ENCODE results near the gene PSMG2. TPM values are rescaled to one million over a fixed set of nuclear protein-coding genes. Genes with fewer than 3 reads are reported as not detected.

The PSMG2 gene, protein sequence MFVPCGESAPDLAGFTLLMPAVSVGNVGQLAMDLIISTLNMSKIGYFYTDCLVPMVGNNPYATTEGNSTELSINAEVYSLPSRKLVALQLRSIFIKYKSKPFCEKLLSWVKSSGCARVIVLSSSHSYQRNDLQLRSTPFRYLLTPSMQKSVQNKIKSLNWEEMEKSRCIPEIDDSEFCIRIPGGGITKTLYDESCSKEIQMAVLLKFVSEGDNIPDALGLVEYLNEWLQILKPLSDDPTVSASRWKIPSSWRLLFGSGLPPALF
- 80.6 and 82.2 TPM in 2 replicates for total RNA-seq

DNA sequence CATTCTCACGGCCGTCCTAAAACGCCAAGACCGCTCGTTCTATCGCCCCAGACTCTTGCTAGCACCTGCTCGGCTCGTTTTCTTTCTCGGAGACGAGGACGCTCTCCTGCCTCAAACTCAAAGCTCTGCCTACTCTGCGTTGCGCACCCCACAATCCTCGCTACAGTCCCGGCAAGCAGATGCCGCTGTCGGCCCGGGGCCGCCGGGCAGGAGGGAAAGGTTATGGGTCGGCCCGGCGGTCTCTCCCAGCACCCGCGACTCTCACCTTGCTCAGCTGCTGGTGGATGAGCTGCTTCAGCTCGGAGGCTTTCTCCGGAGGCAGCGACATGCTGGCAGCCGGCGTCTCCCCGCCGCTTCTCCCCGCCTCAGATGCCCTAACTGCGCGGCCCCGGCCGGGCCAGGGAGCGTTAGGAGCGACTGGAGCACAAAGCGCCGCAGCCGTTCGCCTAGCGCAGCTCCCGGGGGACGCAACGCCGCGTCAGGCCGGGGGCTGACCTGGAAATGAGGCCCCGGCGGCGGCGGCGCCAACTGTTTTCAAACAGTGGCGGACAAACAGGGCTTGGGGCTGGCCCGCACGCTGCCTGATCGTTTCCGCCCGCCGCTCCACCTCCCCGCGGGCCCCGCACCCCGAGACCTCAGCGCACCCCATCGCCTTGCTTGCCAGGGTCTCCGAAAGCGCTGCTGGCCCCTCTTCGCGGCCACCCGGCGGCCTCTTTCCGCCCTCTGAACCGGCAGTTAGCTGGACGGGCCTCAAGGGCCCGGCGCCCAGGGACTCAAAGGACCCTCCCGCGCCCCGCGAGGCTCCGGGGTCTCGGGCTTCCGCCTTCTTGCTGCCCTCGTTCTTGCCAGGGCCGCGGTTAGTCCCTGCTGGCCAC is at the start of gene PSMG2, which contains the start of gene CEP76:
TSS of gene PSMG2 (plus strand) at position 822 of the 875 bp plus-strand sequence. CDS start 66 bp downstream, outside the sequence.
TSS of gene CEP76 (minus strand) at position 503 of the 875 bp plus-strand sequence. CDS start at position 328, 175 bp downstream.
- TF ChIP-seq, protein P1, sequence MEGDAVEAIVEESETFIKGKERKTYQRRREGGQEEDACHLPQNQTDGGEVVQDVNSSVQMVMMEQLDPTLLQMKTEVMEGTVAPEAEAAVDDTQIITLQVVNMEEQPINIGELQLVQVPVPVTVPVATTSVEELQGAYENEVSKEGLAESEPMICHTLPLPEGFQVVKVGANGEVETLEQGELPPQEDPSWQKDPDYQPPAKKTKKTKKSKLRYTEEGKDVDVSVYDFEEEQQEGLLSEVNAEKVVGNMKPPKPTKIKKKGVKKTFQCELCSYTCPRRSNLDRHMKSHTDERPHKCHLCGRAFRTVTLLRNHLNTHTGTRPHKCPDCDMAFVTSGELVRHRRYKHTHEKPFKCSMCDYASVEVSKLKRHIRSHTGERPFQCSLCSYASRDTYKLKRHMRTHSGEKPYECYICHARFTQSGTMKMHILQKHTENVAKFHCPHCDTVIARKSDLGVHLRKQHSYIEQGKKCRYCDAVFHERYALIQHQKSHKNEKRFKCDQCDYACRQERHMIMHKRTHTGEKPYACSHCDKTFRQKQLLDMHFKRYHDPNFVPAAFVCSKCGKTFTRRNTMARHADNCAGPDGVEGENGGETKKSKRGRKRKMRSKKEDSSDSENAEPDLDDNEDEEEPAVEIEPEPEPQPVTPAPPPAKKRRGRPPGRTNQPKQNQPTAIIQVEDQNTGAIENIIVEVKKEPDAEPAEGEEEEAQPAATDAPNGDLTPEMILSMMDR (IDR thresholded peaks at IDR 0.05; ENCODE audit: insufficient read depth, low read length, poor library complexity, severe bottlenecking): no peak
- H3K36me3 ChIP-seq (ENCODE audit: control insufficient read depth, insufficient read depth, low read length): no peaks in the 10 kb centered on the region
- H3K27me3 ChIP-seq (ENCODE audit: control insufficient read depth, insufficient read depth, low read length): no peaks in the 10 kb centered on the region
- H3K4me3 ChIP-seq (ENCODE audit: low read depth, low read length): peak within 1 kb of the TSS; percentile 97
- DNase-seq (ENCODE audit: low read depth): peak; percentile 44

DNA sequence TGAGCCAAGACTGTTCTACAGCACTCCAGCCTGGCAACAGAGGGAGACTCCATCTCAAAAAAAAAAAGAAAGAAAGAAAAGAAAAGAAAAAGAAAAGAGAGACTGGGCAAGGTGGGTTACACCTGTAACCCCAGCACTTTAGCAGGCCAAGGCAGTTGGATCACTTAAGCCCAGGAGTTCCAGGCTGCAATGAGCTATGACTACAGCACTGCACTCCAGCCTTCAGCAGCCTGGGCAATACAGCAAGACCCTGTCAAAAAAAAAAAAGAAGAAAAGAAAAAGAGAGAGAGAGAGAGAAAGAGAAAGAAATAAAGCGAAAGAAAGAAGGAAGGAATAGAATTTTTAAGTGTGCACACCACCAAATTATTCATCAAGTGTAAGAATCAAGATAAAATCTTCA is 47.9 kb upstream of the PSMG2 start:
- H3K27me3 ChIP-seq (ENCODE audit: control insufficient read depth, insufficient read depth, low read length): no peaks in the 10 kb centered on the region
- no peak overlapping the region for H3K4me3 ChIP-seq (ENCODE audit: low read depth, low read length)
- DNase-seq (ENCODE audit: low read depth): no peak
- no peaks in the 10 kb centered on the region for H3K36me3 ChIP-seq (ENCODE audit: control insufficient read depth, insufficient read depth, low read length)
- TF ChIP-seq, protein P1 (IDR thresholded peaks at IDR 0.05; ENCODE audit: insufficient read depth, low read length, poor library complexity, severe bottlenecking): no peak

DNA sequence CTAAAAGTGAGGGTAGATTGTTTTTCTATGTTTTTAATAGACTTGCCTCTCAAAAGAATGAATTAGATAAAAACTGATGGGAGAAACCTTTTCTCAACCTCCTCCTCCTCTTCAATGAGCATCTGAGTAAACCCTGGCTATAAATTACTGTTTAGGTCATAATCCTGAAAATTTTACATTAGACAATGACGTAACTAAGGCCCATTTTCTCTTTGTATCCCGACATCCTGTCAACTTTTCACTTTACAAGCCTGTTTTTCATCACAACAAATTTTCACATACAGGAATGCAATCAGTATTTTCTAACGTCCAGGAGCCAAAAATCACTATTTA is 46.3 kb upstream of the PSMG2 start:
- DNase-seq (ENCODE audit: low read depth): no peak
- TF ChIP-seq, protein P1 (IDR thresholded peaks at IDR 0.05; ENCODE audit: insufficient read depth, low read length, poor library complexity, severe bottlenecking): no peak
- Histone ChIP-seq H3K4me3 (ENCODE audit: low read depth, low read length) (peak overlapping the region; percentile 91), H3K36me3 (ENCODE audit: control insufficient read depth, insufficient read depth, low read length) (no peaks in the 10 kb centered on the region), H3K27me3 (ENCODE audit: control insufficient read depth, insufficient read depth, low read length) (no peaks in the 10 kb centered on the region)

DNA sequence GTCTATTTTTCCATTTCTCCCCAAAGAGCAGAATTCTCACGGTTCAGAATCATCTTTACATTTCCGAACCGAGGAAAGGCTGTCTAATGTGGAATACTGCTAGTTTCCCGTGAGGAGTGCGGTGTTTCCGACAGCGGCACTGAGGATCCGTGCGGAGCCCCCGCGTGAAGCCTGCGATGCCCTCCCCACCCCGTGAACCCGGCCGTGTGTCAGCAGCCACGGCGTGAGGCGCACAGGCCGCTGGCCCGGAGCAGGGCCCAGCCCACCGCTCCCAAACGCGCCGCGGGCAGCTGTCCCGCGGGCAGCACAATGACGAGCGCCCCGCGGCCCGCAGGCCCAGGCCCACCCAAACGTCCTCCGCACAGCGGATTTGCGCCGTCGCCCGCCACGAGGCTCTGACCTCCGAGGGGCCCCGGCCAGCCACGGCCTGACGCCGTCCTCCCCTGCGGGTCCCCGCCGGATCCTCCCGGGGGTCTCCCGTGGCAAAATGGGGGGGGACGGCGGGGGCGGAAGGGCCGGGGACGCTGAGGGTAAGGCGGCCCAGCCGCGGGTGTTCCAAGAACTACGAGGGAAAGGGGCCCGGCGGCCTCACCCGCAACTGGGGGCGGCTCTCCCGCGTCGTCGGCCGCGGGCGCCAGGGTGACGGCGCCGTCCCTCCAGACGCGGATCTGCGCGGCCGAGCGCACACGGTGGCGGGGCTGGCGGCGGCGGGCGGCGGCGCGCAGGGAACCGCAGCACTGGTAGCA is 45.7 kb upstream of the PSMG2 start:
- peak overlapping the region; percentile 91 for H3K4me3 ChIP-seq (ENCODE audit: low read depth, low read length)
- no peaks in the 10 kb centered on the region for H3K36me3 ChIP-seq (ENCODE audit: control insufficient read depth, insufficient read depth, low read length)
- no peak for DNase-seq (ENCODE audit: low read depth)
- no peaks in the 10 kb centered on the region for H3K27me3 ChIP-seq (ENCODE audit: control insufficient read depth, insufficient read depth, low read length)
- TF ChIP-seq, protein P1 (IDR thresholded peaks at IDR 0.05; ENCODE audit: insufficient read depth, low read length, poor library complexity, severe bottlenecking): no peak

DNA sequence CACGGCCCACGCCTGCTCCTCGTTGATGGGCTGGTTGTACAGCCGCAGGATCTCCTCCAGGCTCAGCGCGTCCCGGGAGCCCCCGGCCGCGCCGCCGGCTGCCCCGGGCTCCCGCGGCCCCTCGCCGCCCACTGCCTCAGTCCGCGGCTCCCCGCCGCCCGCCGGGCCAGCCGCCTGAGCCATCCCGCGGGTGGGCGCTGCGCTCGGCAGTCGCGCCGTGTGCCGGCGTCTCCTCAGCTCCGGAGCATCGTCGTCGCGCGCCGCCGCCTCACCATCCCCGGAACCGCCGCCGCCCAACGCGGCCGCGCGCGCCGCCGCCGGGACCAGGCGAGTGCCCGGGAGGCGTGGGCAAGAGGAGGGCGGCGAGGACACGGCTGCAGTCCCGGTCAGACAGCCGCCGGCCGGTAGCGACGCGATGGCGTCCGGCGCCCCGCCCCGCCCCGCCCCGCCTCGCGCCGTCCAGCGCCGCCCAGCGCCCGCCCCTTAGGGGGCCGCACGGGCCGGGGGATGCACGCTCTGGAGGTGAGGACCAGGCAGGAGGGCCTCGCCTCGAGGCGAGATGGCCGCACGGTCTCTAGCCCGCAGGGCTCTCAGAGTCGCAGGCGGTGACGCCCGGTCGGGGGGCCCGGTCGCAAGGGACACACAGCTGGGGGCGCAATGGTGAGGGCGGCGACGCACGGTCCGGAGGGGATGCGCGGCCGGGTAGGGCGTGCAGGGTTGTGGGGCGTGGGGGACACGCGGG is 45.0 kb upstream of the PSMG2 start, which contains the start of gene SPIRE1:
TSS of gene SPIRE1 (minus strand) at position 424 of the 742 bp plus-strand sequence. CDS start at position 183, 241 bp downstream.
- Histone ChIP-seq H3K27me3 (ENCODE audit: control insufficient read depth, insufficient read depth, low read length) (no peaks in the 10 kb centered on the region), H3K4me3 (ENCODE audit: low read depth, low read length) (peak within 1 kb of the TSS; percentile 91), H3K36me3 (ENCODE audit: control insufficient read depth, insufficient read depth, low read length) (no peaks in the 10 kb centered on the region)
- TF ChIP-seq, protein P1 (IDR thresholded peaks at IDR 0.05; ENCODE audit: insufficient read depth, low read length, poor library complexity, severe bottlenecking): no peak
- DNase-seq (ENCODE audit: low read depth): no peak

All from kidney epithelial cell (primary cell).